ENCODE measurements around the gene COL28A1.

Gene COL28A1

DNA sequence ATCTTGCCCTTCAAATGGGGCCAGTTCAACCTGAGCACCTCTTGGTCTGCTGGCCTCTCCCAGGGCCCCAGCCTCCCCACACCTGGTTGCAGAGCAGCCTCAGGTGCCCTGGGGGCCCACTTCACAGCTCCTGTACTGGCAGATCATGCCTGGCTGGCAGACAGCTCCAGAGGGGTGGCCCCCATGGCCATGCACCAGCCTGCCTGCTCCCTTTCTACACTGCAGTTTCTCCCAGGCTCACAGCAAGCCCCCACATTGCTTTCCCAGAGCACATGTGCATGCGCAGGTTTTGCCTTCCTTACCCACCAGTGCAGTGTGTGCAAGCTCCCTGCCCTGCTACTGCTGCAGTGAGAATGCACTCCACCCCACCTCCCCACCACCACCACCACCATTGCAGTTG lies 21.2 kb upstream of the COL28A1 start:
- TF ChIP-seq, protein P1, sequence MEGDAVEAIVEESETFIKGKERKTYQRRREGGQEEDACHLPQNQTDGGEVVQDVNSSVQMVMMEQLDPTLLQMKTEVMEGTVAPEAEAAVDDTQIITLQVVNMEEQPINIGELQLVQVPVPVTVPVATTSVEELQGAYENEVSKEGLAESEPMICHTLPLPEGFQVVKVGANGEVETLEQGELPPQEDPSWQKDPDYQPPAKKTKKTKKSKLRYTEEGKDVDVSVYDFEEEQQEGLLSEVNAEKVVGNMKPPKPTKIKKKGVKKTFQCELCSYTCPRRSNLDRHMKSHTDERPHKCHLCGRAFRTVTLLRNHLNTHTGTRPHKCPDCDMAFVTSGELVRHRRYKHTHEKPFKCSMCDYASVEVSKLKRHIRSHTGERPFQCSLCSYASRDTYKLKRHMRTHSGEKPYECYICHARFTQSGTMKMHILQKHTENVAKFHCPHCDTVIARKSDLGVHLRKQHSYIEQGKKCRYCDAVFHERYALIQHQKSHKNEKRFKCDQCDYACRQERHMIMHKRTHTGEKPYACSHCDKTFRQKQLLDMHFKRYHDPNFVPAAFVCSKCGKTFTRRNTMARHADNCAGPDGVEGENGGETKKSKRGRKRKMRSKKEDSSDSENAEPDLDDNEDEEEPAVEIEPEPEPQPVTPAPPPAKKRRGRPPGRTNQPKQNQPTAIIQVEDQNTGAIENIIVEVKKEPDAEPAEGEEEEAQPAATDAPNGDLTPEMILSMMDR (IDR thresholded peaks at IDR 0.05; ENCODE audit: insufficient read depth, low read length, poor library complexity, severe bottlenecking): no peak
- Histone ChIP-seq H3K4me3 (replicated peaks; ENCODE audit: low read depth, low read length) (no peak overlapping the region), H3K36me3 (ENCODE audit: control insufficient read depth, insufficient read depth, low read length) (no peaks in the 10 kb centered on the region), H3K27me3 (replicated peaks; ENCODE audit: control insufficient read depth, insufficient read depth, low read length) (no peaks in the 10 kb centered on the region)
- no peak for DNase-seq (ENCODE audit: extremely low read depth, insufficient read length)

DNA sequence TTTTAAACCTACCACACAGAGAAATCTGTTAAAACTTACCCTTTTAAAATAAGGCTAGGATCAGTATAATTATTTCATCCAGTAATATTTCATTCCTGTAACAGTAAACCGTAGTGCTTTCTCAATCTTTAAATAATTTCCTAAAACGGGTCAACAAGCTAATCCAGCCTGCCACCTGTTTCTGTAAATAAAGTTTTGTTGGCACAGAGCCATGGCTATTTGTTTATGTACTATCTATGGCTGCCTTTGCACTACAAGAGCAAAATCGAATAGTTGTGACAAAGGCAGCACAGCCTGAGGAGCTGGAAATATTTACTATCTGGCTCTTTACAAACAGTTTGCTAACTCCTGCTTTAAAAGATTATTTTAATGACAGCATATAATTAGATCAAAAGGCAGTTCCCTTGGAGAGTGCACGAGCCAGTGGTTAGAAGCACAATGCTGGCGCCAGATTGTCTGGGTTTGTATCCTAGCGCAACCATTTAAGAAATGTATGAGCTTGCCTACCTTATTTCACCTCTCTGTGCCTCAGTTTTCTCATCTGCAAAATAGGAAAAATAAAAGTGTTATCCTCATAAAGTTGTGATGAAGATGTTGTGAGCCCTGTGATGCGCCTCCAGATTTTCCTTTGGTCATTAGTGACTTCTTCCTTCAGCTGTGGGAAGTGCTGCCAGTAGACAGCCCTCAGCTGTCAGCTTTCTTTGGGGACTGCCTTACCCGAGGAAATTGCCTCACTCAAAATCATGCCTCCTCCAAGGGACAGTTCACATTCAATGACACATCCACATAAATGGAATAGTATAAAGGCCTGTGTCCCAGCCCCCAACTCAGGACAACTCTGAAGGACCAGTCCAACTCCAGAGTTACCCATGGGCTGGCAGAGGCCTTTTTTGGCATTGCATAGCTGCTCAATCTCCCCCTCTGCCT lies 19.2 kb upstream of the COL28A1 start:
- Histone ChIP-seq H3K27me3 (replicated peaks; ENCODE audit: control insufficient read depth, insufficient read depth, low read length) (no peaks in the 10 kb centered on the region), H3K4me3 (replicated peaks; ENCODE audit: low read depth, low read length) (no peak overlapping the region), H3K36me3 (ENCODE audit: control insufficient read depth, insufficient read depth, low read length) (no peaks in the 10 kb centered on the region)
- no peak for DNase-seq (ENCODE audit: extremely low read depth, insufficient read length)
- TF ChIP-seq, protein P1 (IDR thresholded peaks at IDR 0.05; ENCODE audit: insufficient read depth, low read length, poor library complexity, severe bottlenecking): no peak

DNA sequence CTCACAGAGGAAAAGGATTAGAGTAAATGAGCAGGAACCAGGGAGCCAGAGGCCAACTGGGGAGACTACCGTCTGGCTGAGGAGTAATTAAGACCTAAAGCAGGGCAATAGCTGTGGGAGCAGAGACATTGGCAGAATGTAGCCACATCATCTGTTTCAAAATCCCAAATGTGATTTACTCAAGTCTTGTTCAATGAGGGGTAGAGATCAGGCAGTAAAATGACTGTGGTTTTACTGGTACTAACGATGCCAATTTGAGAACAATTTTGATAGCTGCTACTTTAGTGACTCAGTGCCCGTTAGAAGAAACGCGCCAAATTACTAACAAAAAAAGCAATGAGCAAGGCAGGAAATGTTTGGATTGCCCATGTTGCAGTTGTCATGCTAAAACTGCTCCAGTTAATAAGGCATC lies 18.4 kb upstream of the COL28A1 start:
- no peak for DNase-seq (ENCODE audit: extremely low read depth, insufficient read length)
- TF ChIP-seq, protein P1 (IDR thresholded peaks at IDR 0.05; ENCODE audit: insufficient read depth, low read length, poor library complexity, severe bottlenecking): no peak
- no peak overlapping the region for H3K4me3 ChIP-seq (replicated peaks; ENCODE audit: low read depth, low read length)
- H3K27me3 ChIP-seq (replicated peaks; ENCODE audit: control insufficient read depth, insufficient read depth, low read length): no peaks in the 10 kb centered on the region
- H3K36me3 ChIP-seq (ENCODE audit: control insufficient read depth, insufficient read depth, low read length): no peaks in the 10 kb centered on the region

DNA sequence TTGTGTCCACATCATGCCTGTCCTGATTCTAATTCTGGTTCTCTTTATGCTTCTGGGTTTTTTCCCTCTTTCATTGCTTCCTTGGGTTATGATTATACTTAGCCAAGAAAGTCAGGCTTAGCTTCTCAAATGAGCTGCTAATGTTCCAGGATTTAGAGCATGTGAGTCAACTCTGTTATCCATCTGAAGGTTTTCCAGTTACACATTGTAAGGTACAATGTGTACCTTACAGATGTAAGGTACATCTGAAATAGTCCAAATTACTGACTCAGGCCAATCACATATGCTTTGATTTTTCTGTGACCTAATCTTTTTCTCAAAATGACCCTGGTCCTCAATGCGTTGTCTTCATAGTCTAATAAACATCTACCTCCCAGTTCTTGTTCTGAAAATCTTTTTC lies 17.7 kb upstream of the COL28A1 start:
- TF ChIP-seq, protein P1 (IDR thresholded peaks at IDR 0.05; ENCODE audit: insufficient read depth, low read length, poor library complexity, severe bottlenecking): no peak
- H3K36me3 ChIP-seq (ENCODE audit: control insufficient read depth, insufficient read depth, low read length): no peaks in the 10 kb centered on the region
- no peak for DNase-seq (ENCODE audit: extremely low read depth, insufficient read length)
- H3K4me3 ChIP-seq (replicated peaks; ENCODE audit: low read depth, low read length): no peak overlapping the region
- no peaks in the 10 kb centered on the region for H3K27me3 ChIP-seq (replicated peaks; ENCODE audit: control insufficient read depth, insufficient read depth, low read length)

DNA sequence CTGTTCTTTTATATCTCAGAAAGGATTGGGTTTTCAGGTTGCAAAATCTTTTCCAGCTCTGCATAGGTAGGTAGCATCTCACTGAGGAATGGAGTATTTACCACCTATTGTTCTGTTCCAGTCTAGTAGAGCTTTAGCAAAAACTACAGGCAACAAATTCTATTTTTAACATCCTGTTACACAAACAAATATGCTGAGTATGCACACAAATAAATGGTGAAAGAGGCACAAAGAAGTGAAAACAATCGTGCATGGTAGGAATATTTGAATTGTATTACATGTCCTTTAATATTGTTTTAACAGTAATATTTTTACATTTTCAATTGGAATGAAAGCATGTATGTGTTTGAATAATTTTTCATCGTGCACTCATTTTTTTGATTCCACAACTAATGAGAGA lies 16.5 kb upstream of the COL28A1 start:
- no peaks in the 10 kb centered on the region for H3K36me3 ChIP-seq (ENCODE audit: control insufficient read depth, insufficient read depth, low read length)
- TF ChIP-seq, protein P1 (IDR thresholded peaks at IDR 0.05; ENCODE audit: insufficient read depth, low read length, poor library complexity, severe bottlenecking): no peak
- H3K27me3 ChIP-seq (replicated peaks; ENCODE audit: control insufficient read depth, insufficient read depth, low read length): no peaks in the 10 kb centered on the region
- no peak for DNase-seq (ENCODE audit: extremely low read depth, insufficient read length)
- no peak overlapping the region for H3K4me3 ChIP-seq (replicated peaks; ENCODE audit: low read depth, low read length)

Data from GM06990 (cell line).